Measurements from ENCODE around the gene ABCC3. TPM values are rescaled to one million over a fixed set of nuclear protein-coding genes. Genes with fewer than 3 reads are reported as not detected.

The ABCC3 gene
- total and polyA plus RNA-seq, 9 of the 15 experiments (the other 6 are each of a cell fraction or from before 2014, with no cell fraction given): 0.03 to 1.6 (median 0.42) TPM; not detected in 5

- TF ChIP-seq USF2 (CRISPR knock-in tag; IDR thresholded peaks at IDR 0.05) (no peak), NR2C1 (IDR thresholded peaks at IDR 0.05) (peak; percentile 90), NR2C1 (tag; IDR thresholded peaks at IDR 0.05) (peak; percentile 88), ZNF778 (CRISPR knock-in tag; IDR thresholded peaks at IDR 0.05) (no peak), SMARCA4 (IDR thresholded peaks at IDR 0.05) (no peak), RBBP5 (IDR thresholded peaks at IDR 0.05; ENCODE audit: borderline replicate concordance, insufficient read depth, low read length, poor library complexity, severe bottlenecking) (no peak), STAT5A (IDR thresholded peaks at IDR 0.05; ENCODE audit: borderline replicate concordance, low read length) (peak; percentile 21; the same call in 1 of the 2 replicates), BRD4 (IDR thresholded peaks at IDR 0.05) (no peak), ZNF174 (CRISPR knock-in tag; IDR thresholded peaks at IDR 0.05) (no peak), MNT (conservative IDR thresholded peaks at IDR 0.05) (peak; percentile 60 to 77), RBM14 (IDR thresholded peaks at IDR 0.05; ENCODE audit: borderline replicate concordance, insufficient read depth, low read depth, low read length) (no peak), MEIS2 (IDR thresholded peaks at IDR 0.05; ENCODE audit: partially characterized antibody) (peak; percentile 8)
- TF ChIP-seq, protein P1, sequence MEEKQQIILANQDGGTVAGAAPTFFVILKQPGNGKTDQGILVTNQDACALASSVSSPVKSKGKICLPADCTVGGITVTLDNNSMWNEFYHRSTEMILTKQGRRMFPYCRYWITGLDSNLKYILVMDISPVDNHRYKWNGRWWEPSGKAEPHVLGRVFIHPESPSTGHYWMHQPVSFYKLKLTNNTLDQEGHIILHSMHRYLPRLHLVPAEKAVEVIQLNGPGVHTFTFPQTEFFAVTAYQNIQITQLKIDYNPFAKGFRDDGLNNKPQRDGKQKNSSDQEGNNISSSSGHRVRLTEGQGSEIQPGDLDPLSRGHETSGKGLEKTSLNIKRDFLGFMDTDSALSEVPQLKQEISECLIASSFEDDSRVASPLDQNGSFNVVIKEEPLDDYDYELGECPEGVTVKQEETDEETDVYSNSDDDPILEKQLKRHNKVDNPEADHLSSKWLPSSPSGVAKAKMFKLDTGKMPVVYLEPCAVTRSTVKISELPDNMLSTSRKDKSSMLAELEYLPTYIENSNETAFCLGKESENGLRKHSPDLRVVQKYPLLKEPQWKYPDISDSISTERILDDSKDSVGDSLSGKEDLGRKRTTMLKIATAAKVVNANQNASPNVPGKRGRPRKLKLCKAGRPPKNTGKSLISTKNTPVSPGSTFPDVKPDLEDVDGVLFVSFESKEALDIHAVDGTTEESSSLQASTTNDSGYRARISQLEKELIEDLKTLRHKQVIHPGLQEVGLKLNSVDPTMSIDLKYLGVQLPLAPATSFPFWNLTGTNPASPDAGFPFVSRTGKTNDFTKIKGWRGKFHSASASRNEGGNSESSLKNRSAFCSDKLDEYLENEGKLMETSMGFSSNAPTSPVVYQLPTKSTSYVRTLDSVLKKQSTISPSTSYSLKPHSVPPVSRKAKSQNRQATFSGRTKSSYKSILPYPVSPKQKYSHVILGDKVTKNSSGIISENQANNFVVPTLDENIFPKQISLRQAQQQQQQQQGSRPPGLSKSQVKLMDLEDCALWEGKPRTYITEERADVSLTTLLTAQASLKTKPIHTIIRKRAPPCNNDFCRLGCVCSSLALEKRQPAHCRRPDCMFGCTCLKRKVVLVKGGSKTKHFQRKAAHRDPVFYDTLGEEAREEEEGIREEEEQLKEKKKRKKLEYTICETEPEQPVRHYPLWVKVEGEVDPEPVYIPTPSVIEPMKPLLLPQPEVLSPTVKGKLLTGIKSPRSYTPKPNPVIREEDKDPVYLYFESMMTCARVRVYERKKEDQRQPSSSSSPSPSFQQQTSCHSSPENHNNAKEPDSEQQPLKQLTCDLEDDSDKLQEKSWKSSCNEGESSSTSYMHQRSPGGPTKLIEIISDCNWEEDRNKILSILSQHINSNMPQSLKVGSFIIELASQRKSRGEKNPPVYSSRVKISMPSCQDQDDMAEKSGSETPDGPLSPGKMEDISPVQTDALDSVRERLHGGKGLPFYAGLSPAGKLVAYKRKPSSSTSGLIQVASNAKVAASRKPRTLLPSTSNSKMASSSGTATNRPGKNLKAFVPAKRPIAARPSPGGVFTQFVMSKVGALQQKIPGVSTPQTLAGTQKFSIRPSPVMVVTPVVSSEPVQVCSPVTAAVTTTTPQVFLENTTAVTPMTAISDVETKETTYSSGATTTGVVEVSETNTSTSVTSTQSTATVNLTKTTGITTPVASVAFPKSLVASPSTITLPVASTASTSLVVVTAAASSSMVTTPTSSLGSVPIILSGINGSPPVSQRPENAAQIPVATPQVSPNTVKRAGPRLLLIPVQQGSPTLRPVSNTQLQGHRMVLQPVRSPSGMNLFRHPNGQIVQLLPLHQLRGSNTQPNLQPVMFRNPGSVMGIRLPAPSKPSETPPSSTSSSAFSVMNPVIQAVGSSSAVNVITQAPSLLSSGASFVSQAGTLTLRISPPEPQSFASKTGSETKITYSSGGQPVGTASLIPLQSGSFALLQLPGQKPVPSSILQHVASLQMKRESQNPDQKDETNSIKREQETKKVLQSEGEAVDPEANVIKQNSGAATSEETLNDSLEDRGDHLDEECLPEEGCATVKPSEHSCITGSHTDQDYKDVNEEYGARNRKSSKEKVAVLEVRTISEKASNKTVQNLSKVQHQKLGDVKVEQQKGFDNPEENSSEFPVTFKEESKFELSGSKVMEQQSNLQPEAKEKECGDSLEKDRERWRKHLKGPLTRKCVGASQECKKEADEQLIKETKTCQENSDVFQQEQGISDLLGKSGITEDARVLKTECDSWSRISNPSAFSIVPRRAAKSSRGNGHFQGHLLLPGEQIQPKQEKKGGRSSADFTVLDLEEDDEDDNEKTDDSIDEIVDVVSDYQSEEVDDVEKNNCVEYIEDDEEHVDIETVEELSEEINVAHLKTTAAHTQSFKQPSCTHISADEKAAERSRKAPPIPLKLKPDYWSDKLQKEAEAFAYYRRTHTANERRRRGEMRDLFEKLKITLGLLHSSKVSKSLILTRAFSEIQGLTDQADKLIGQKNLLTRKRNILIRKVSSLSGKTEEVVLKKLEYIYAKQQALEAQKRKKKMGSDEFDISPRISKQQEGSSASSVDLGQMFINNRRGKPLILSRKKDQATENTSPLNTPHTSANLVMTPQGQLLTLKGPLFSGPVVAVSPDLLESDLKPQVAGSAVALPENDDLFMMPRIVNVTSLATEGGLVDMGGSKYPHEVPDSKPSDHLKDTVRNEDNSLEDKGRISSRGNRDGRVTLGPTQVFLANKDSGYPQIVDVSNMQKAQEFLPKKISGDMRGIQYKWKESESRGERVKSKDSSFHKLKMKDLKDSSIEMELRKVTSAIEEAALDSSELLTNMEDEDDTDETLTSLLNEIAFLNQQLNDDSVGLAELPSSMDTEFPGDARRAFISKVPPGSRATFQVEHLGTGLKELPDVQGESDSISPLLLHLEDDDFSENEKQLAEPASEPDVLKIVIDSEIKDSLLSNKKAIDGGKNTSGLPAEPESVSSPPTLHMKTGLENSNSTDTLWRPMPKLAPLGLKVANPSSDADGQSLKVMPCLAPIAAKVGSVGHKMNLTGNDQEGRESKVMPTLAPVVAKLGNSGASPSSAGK (IDR thresholded peaks at IDR 0.05): no peak
Observed at GRCh38 chr17:50721194-50722010, 86.7 kb downstream of the ABCC3 start (continued).
